Psoas muscle (tissue), 8 donors: Measurements from ENCODE around the gene MS4A3. TPM values are rescaled to one million over a fixed set of nuclear protein-coding genes. Genes with fewer than 3 reads are reported as not detected.
"Not testable (repeated sequence)": the region's sequence is repeated elsewhere in the genome, so short reads cannot be mapped to it uniquely, and the experiment has no call there.

ENCODE experiments used
- ATAC-seq, 4 donors: fragments of 200-7000 bp; cut with Tn5 transposase; one replicate each; pipeline ENCODE4 v1.9.1; 2020; ENCODE audit warnings: moderate library complexity in 3 of 4, mild to moderate bottlenecking in 2 of 4
- DNase-seq, 2 donors: peaks; one replicate each; pipeline ENCODE4 v3.0.0-alpha.2; 2020
- H3K27ac ChIP-seq: fragments of 200-600 bp; one replicate; pipeline ENCODE4 v1.8.0; 2022
- H3K27me3 ChIP-seq, 3 donors: fragments of 200-600 bp in 1 of 3; one replicate each; pipeline versions ENCODE4 v1.6.1 to v1.8.0; 2013 to 2022; ENCODE audit warnings: low read length in 2 of 3, mild to moderate bottlenecking in 2 of 3, moderate library complexity in 1 of 3; ENCODE audit not compliant: insufficient read depth in 3 of 3
- H3K36me3 ChIP-seq, 2 donors: fragments of 200-600 bp in 1 of 2; one replicate each; pipeline versions ENCODE4 v1.6.1 to v1.8.0; 2013 to 2022; ENCODE audit warnings: low read depth in 1 of 2, mild to moderate bottlenecking in 1 of 2, moderate library complexity in 1 of 2; ENCODE audit not compliant: insufficient read depth in 1 of 2
- H3K4me1 ChIP-seq: fragments of 200-600 bp; one replicate; pipeline ENCODE4 v1.8.0; 2022
- H3K4me3 ChIP-seq: fragments of 200-600 bp; one replicate; pipeline ENCODE4 v1.8.0; 2022; ENCODE audit warnings: mild to moderate bottlenecking
- H3K9me3 ChIP-seq: fragments of 200-600 bp; one replicate; pipeline ENCODE4 v1.8.0; 2022
- WGBS, 3 donors: extraction: QIAGEN DNeasy Blood & Tissue Kit; methylation state at CpG; one replicate each; pipeline versions ENCODE4 v1.1.6 to v1.1.7; 2013; 5-methylcytosine and 5-hydroxymethylcytosine counted together
- intact Hi-C, 2 donors: fragments of 100-400 bp; cut with DNase I; formaldehyde crosslinking; loops; one replicate each; pipeline versions ENCODE4 v1.11.0 to v1.14.2; 2022
- polyA plus RNA-seq, 3 donors: library from polyadenylated mRNA; stranded (reverse); fragments of 200-250 nt; gene quantifications; one replicate each; pipeline ENCODE4 v1.2.3, GENCODE V29; 2013
- total RNA-seq, 4 donors: library from RNA; stranded (reverse); fragmentation: NEBNext Ultra II Directional in 2 of 4; extraction: Animal tissue kit (Norgen Biotek cat#: 25700) in 2 of 4; gene quantifications; one replicate each; pipeline versions ENCODE4 v1.2.1 to v1.2.4, GENCODE V29; 2021 to 2023
- TF ChIP-seq, protein P1 (sequence below): fragments of 200-600 bp; IDR thresholded peaks from one replicate; pipeline ENCODE4 v1.8.0; 2022; ENCODE audit warnings: antibody characterized with exemption
- donor health status: healthy with polysubstance abuse.
- donor health status: DM: no; HTN: no; CAD: no; lungs with moderate emphysema.
- donor health status: Bipolar disorder and iron deficiency.
- donor health status: healthy.
- donor health status: DM: yes; HTN: yes; CAD: no.
- donor health status: DM: no; HTN: no; CAD: no.
- donor health status: DM: no; HTN: no; CAD: no.
- donor health status: DM: yes; HTN: yes; CAD: no.

Gene MS4A3
- total and polyA plus RNA-seq, 7 donors: 0.03 TPM; not detected in 6

DNA sequence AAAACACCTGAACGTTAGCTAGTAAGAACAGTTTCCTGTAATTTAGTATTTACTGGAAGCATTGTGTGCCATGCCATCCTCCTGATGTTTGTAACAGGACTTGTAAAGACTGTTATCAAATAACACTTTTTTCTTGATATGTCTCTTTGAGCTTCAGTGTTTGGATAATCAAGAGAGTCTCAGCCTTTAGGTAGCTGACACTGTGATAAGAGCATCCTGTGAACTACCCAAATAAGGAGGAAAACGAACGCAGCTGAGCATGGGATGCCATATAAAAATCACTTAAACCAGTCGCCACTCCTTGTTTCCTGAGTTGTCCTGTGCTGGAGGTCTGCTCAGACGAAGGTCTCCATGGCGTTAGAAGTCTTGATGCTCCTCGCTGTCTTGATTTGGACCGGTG is 16.4 kb upstream of the MS4A3 start, which contains the start of gene OOSP2:
Gene OOSP2, plus strand, starts transcription at position 301 of the 400 bp plus-strand sequence. Its CDS starts 51 bp downstream, at position 352.
- no peaks in the 10 kb centered on the region for H3K27me3 ChIP-seq
- H3K9me3 ChIP-seq: no peaks in the 10 kb centered on the region
- TF ChIP-seq, protein P1, sequence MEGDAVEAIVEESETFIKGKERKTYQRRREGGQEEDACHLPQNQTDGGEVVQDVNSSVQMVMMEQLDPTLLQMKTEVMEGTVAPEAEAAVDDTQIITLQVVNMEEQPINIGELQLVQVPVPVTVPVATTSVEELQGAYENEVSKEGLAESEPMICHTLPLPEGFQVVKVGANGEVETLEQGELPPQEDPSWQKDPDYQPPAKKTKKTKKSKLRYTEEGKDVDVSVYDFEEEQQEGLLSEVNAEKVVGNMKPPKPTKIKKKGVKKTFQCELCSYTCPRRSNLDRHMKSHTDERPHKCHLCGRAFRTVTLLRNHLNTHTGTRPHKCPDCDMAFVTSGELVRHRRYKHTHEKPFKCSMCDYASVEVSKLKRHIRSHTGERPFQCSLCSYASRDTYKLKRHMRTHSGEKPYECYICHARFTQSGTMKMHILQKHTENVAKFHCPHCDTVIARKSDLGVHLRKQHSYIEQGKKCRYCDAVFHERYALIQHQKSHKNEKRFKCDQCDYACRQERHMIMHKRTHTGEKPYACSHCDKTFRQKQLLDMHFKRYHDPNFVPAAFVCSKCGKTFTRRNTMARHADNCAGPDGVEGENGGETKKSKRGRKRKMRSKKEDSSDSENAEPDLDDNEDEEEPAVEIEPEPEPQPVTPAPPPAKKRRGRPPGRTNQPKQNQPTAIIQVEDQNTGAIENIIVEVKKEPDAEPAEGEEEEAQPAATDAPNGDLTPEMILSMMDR: no peak
- intact Hi-C loops: no loop called here
- H3K4me3 ChIP-seq: no peak within 1 kb of the TSS
- no peak within 1 kb of the TSS for H3K27ac ChIP-seq
- no peak for DNase-seq
- no peaks in the 10 kb centered on the region for H3K36me3 ChIP-seq
- ATAC-seq: no peak
- 78 to 82% (median 80%) methylated on average over 8 of the region's 8 CpGs for WGBS, 3 donors
- no peaks in the 10 kb centered on the region for H3K4me1 ChIP-seq

DNA sequence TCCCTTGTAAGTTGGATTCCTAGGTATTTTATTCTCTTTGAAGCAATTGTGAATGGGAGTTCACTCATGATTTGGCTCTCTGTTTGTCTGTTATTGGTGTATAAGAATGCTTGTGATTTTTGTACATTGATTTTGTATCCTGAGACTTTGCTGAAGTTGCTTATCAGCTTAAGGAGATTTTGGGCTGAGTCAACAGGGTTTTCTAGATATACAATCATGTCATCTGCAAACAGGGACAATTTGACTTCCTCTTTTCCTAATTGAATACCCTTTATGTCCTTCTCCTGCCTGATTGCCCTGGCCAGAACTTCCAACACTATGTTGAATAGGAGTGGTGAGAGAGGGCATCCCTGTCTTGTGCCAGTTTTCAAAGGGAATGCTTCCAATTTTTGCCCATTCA is 6.0 kb upstream of the MS4A3 start:
- H3K4me3 ChIP-seq, H3K27ac ChIP-seq, H3K36me3 ChIP-seq, ATAC-seq, H3K27me3 ChIP-seq, H3K4me1 ChIP-seq, H3K9me3 ChIP-seq, DNase-seq, intact Hi-C loops: not testable (repeated sequence)

DNA sequence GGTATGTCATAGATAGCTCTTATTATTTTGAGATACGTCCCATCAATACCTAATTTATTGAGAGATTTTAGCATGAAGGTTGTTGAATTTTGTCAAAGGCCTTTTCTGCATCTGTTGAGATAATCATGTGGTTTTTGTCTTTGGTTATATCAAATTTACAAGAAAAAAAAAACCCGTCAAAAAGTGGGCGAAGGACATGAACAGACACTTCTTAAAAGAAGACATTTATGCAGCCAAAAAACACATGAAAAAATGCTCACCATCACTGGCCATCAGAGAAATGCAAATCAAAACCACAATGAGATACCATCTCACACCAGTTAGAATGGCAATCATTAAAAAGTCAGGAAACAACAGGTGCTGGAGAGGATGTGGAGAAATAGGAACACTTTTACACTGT is 5.6 kb upstream of the MS4A3 start:
- H3K27me3 ChIP-seq, DNase-seq, H3K4me3 ChIP-seq, ATAC-seq, intact Hi-C loops, H3K36me3 ChIP-seq, H3K4me1 ChIP-seq, H3K27ac ChIP-seq, H3K9me3 ChIP-seq: not testable (repeated sequence)
- WGBS, 3 donors: 45 to 73% (median 64%) methylated on average over 3 of the region's 3 CpGs

DNA sequence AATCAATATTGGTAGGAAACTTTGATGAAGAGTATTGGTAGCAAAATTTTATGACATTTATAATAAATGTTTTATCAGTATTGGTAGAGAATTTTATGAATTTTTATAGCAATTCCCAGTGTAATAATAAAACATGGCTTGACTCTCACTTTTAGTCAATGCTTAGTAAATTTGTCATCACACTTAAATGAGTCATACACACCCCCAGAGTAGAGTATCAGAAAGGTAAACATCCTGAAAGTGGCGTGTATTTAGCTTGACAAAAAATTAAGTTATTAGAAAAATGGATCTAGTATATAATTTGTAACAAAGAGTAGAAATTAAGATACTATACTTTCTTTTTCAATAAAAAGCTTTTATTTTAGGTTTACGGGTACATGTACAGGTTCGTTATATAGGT is 2.6 kb downstream of the MS4A3 start:
- DNase-seq (no peak), ATAC-seq (no peak)
- no peak overlapping the region for H3K4me3 ChIP-seq
- WGBS, 3 donors: 81 to 82% (median 82%) methylated on average over 3 of the region's 3 CpGs
- no peaks in the 10 kb centered on the region for H3K36me3 ChIP-seq
- TF ChIP-seq, protein P1: no peak
- H3K9me3 ChIP-seq: no peaks in the 10 kb centered on the region
- no peaks in the 10 kb centered on the region for H3K4me1 ChIP-seq
- intact Hi-C loops: no loop called here
- H3K27me3 ChIP-seq: no peaks in the 10 kb centered on the region
- no peak overlapping the region for H3K27ac ChIP-seq

DNA sequence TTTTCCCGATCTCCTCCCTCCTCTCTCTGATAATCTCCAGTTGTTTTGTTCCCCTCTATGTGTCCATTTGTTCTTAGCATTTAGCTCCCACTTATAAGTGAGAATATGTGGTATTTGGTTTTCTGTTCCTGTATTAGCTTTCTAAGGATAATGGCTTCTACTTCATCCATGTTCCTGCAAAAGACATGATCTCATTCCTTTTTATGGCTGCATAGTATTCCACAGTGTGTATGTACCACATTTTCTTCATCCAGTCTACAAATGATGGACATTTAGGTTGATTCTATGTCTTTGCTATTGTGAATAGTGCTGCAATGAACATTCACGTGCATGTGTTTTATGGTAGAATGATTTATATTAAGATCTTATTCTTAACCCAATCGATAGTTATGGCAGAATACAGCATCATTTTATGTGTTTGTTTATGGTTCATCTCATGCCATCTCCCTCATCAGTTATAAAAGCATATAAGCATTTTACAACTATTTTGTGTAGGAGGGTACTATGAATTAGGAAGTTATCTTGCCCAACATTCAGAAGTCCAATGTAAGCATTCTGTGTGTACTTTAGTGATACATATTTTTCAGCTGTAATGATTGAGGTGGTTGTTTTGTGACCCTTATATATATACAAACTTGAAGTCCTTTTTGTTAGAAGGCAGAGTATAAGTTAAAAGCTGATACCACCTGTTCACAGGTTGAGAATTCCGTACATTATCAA is 3.2 kb downstream of the MS4A3 start:
- no peaks in the 10 kb centered on the region for H3K4me1 ChIP-seq
- H3K9me3 ChIP-seq: no peaks in the 10 kb centered on the region
- no peak overlapping the region for H3K27ac ChIP-seq
- no peak for DNase-seq
- 91 to 92% (median 91%) methylated on average over 4 of the region's 4 CpGs for WGBS, 3 donors
- TF ChIP-seq, protein P1: no peak
- H3K27me3 ChIP-seq: no peaks in the 10 kb centered on the region
- intact Hi-C loops: no loop called here
- H3K36me3 ChIP-seq: no peaks in the 10 kb centered on the region
- H3K4me3 ChIP-seq: no peak overlapping the region
- ATAC-seq: no peak

DNA sequence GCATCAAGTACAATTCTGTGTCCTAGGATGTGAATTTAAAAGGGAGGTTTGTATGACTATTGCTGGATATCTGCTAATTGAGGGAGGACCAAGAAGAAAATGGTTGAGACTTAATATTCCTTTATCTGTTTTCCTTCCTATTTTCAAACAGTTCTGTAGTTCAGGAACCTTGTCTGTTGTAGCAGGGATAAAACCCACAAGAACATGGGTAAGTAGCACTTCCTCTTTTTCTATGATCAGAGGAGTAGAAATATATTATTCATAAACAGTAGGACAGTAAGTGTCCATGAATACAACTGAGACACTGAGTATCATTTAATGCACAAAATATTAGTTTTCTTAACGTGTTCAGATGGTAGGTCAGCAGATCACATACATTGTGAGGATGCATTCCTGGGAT is 7.6 kb downstream of the MS4A3 start:
- Histone ChIP-seq H3K27me3 (no peaks in the 10 kb centered on the region), H3K36me3 (no peaks in the 10 kb centered on the region), H3K4me3 (no peak overlapping the region), H3K27ac (no peak overlapping the region), H3K4me1 (no peaks in the 10 kb centered on the region), H3K9me3 (no peaks in the 10 kb centered on the region)
- 65 to 73% (median 65%) methylated on average over 1 of the region's 1 CpG for WGBS, 3 donors
- TF ChIP-seq, protein P1: no peak
- no peak for ATAC-seq
- no peak for DNase-seq
- intact Hi-C loops: no loop called here
